Measurements from ENCODE around the gene BAIAP2.
A peak's percentile ranks its signal among the peaks of the same experiment; 100 is the strongest.

Gene BAIAP2

GRCh38 chr17:81063106-81064093 is 28.4 kb downstream of the BAIAP2 start:
- in situ Hi-C loops (cut with HindIII; ENCODE audit: low sequenced_read_pairs): loop anchor here (5.0 kb wide), 1 partner anchor 41 kb away; no protein-coding TSS in a partner anchor
- TF ChIP-seq CTCF (IDR thresholded peaks at IDR 0.05; ENCODE audit: low read depth, low read length, missing control alignments): no peak
- no peak overlapping the region for H3K4me3 ChIP-seq (ENCODE audit: low read depth, low read length)
- no peak for DNase-seq (ENCODE audit: low read depth)

DNA sequence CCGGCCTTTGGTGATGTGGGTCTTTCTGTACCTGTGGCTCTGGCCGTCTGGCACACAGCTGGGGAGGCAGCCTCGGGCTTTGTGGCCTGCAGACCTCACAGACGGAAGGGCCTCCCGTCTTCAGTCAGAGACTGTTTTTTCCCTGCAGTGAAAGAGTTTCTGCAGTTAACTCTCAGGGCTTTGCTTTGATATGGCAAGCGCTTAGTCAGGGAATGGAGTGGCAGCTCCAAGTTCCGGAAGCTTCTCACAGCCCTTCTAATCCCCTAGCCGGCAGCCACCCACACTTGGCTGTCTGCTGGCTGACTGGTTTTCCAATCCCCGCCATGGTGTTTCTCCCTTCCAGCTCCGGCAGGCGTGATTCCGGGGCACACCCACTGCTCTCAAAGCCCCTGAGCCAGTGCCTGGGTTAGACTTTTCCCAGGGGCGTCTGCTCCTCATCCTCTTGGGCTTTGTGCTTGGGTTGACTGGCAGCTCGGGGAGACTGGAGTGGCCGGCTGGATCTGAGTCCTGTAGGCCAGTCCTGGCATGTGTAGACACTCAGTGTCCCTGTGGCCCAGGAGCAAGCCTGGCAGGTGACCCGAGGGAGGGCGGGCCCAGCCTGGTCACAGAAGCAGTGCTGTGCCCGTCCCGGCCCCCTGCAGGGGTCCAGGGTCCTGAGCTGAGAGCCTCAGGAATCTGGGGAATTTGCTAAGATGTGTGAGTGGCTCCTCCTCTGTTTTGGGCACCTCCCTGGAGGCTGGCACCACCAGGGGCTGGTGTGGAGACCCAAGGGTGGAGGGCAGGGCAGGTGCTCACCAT is 29.9 kb downstream of the BAIAP2 start:
- no peak for DNase-seq (ENCODE audit: low read depth)
- H3K4me3 ChIP-seq (ENCODE audit: low read depth, low read length): no peak overlapping the region
- no peak for TF ChIP-seq CTCF (IDR thresholded peaks at IDR 0.05; ENCODE audit: low read depth, low read length, missing control alignments)
- in situ Hi-C loops (cut with HindIII; ENCODE audit: low sequenced_read_pairs): loop anchor here (5.0 kb wide), 1 partner anchor 43 kb away; no protein-coding TSS in a partner anchor

DNA sequence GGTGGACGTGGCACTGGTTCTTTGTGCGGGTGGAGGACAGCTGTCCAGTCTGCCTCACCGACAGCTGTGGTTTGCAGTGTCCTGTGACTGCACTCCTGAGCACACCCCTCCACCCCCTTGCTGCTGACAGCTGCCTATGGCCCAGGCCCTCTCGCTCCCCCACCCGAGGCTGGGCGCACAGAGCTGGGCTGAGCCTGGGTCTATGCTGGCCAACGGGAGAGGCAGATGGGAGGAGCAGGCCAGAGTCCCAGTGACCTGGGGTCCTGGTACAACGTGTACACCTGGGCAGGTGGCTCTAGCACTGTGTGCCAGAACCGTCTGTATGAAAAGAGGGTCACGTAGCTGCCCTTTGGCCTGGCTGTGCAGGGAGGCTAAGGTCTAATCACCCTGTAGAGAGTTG is 30.5 kb downstream of the BAIAP2 start:
- no peak for DNase-seq (ENCODE audit: low read depth)
- no peak overlapping the region for H3K4me3 ChIP-seq (ENCODE audit: low read depth, low read length)
- TF ChIP-seq CTCF (IDR thresholded peaks at IDR 0.05; ENCODE audit: low read depth, low read length, missing control alignments): no peak
- in situ Hi-C loops (cut with HindIII; ENCODE audit: low sequenced_read_pairs): no loop called here

DNA sequence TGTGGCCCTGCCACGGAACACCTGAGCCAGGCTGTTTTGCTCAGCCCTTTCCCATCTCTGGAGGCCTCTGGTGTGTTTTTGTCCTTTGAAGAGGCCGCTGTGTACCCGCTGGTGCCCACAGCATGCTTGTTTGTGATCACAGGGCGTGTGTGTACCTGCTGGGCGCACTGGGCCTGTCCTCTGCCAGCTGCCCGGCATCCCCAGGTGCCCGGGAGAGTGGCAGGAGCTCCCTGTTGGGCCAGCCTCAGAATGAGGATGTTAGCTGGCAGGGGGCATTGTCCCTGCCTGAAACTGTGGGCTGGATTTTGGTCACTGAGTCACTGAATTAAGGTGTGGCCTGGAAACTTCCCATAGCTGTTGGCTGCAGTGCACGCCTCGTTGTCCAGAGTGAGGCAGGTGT is 31.1 kb downstream of the BAIAP2 start:
- DNase-seq (ENCODE audit: low read depth): no peak
- no peak for TF ChIP-seq CTCF (IDR thresholded peaks at IDR 0.05; ENCODE audit: low read depth, low read length, missing control alignments)
- no peak overlapping the region for H3K4me3 ChIP-seq (ENCODE audit: low read depth, low read length)
- in situ Hi-C loops (cut with HindIII; ENCODE audit: low sequenced_read_pairs): no loop called here

GRCh38 chr17:81066771-81067315 is 31.9 kb downstream of the BAIAP2 start:
- no peak overlapping the region for H3K4me3 ChIP-seq (ENCODE audit: low read depth, low read length)
- no peak for DNase-seq (ENCODE audit: low read depth)
- in situ Hi-C loops (cut with HindIII; ENCODE audit: low sequenced_read_pairs): no loop called here
- TF ChIP-seq CTCF (IDR thresholded peaks at IDR 0.05; ENCODE audit: low read depth, low read length, missing control alignments): no peak

DNA sequence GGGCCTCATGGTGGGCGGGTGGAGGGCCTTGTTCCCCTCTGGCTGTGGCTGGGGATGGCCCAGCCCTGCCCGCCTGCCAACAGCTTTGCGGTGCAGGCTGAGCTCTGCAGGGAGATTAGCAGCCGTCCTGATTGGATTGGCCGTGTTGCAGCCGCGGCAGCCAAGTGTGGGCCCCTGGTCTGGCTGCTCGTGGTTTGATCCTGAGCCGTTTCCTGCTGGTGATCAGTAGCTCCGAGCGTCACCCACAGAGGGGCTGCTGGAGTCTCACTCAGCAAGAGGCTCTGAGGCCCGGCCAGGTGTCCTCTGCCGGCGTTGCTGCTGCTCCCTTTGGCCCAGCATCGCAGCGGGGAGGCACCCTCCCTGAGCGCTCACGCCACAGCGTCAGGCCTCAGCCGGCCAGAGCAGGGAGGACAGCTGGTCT is 32.5 kb downstream of the BAIAP2 start:
- TF ChIP-seq CTCF (IDR thresholded peaks at IDR 0.05; ENCODE audit: low read depth, low read length, missing control alignments): no peak
- in situ Hi-C loops (cut with HindIII; ENCODE audit: low sequenced_read_pairs): no loop called here
- no peak overlapping the region for H3K4me3 ChIP-seq (ENCODE audit: low read depth, low read length)
- peak; percentile 45 for DNase-seq (ENCODE audit: low read depth)

All from astrocyte of the cerebellum (primary cell).